HCT116 (cell line): Measurements from ENCODE around the gene CDK2. TPM values are rescaled to one million over a fixed set of nuclear protein-coding genes. Genes with fewer than 3 reads are reported as not detected.
"Not testable (repeated sequence)": the region's sequence is repeated elsewhere in the genome, so short reads cannot be mapped to it uniquely, and the experiment has no call there.

Experiments used
- ATAC-seq: fragments of 200-7000 bp; cut with Tn5 transposase; 2 replicates; pipeline ENCODE4 v1.9.1; 2020; ENCODE audit warnings: mild to moderate bottlenecking, moderate library complexity
- BruUV-seq: library from RNA; stranded (reverse); fragments of 400-500 nt; replicated peaks from 2 replicates; lab custom pipeline; 2021; lab: Mats Ljungman, UMichigan
- CTCF ChIA-PET: fragments of 300-600 bp; sonication (Branson Sonifier 250); formaldehyde crosslinking; loops from one replicate; lab custom pipeline; 2021; ENCODE audit warnings: antibody characterized with exemption; lab: Charles Lee
- POLR2A ChIA-PET: fragments of 300-600, 350-600 bp; sonication (Branson Sonifier 250); formaldehyde crosslinking; loops from one replicate; lab custom pipeline; 2021; ENCODE audit warnings: antibody characterized with exemption; lab: Charles Lee
- RAD21 ChIA-PET, 2 experiments: fragments of 300-600 bp; sonication (Branson Sonifier 250); formaldehyde crosslinking; loops; one replicate each; lab custom pipeline; 2023; ENCODE audit warnings: low total read pairs in 2 of 2; ENCODE audit not compliant: uncharacterized antibody in 2 of 2, unreplicated experiment in 2 of 2, low non-redundant PET in 1 of 2; lab: Charles Lee
- DNase-seq: peaks from one replicate; pipeline ENCODE4 v3.0.0-alpha.2; 2010; ENCODE audit warnings: low read depth, low spot score
- H2AFZ ChIP-seq: fragments of 200-600 bp; shearing (Covaris generic), sonication (generic); 2 replicates; pipeline ENCODE4 v1.6.1; 2017; ENCODE audit warnings: low read depth, mixed run types, mixed read lengths, antibody characterized with exemption, low read length; ENCODE audit not compliant: poor library complexity, severe bottlenecking
- H3K27ac ChIP-seq: 2 replicates; pipeline ENCODE4 v1.5.1; 2012; ENCODE audit warnings: low read depth, low read length
- H3K27me3 ChIP-seq: fragments of 200-600 bp; sonication (generic); 2 replicates; pipeline ENCODE4 v1.6.1; 2016; ENCODE audit warnings: mixed run types, low read length, mixed read lengths; ENCODE audit not compliant: insufficient read depth
- H3K36me3 ChIP-seq, 2 experiments: fragments of 200-500 bp in 1 of 2; fragments of 200-600 bp in 1 of 2; sonication (Bioruptor generic) in 1 of 2; sonication (generic) in 1 of 2; 2 replicates each; pipeline versions ENCODE4 v1.5.1 to v1.6.1; 2014 to 2016; ENCODE audit warnings: low read length in 2 of 2, inconsistent platforms in 1 of 2, mixed read lengths in 1 of 2, mixed run types in 1 of 2; ENCODE audit not compliant: insufficient read depth in 2 of 2, control insufficient read depth in 1 of 2
- H3K4me1 ChIP-seq, 2 experiments: fragments of 200-600 bp in 1 of 2; sonication (generic) in 1 of 2; 2 replicates each; pipeline versions ENCODE4 v1.5.1 to v1.6.1; 2012 to 2017; ENCODE audit warnings: low read length in 2 of 2, inconsistent platforms in 1 of 2, mild to moderate bottlenecking in 1 of 2, mixed read lengths in 1 of 2, mixed run types in 1 of 2, moderate library complexity in 1 of 2; ENCODE audit not compliant: insufficient read depth in 2 of 2, control insufficient read depth in 1 of 2
- H3K4me2 ChIP-seq: fragments of 200-600 bp; sonication (generic); 2 replicates; pipeline ENCODE4 v1.6.1; 2017; ENCODE audit warnings: mixed run types, low read length, mixed read lengths
- H3K4me3 ChIP-seq, 2 experiments: fragments of 200-600 bp in 1 of 2; sonication (generic) in 1 of 2; replicated peaks in 1 of 2; 2 replicates each; pipeline ENCODE4 v1.5.1; 2011 to 2016; ENCODE audit warnings: low read length in 2 of 2, control low read depth in 1 of 2, low read depth in 1 of 2, mild to moderate bottlenecking in 1 of 2, mixed read lengths in 1 of 2, mixed run types in 1 of 2
- H3K79me2 ChIP-seq: fragments of 200-600 bp; sonication (generic); 2 replicates; pipeline ENCODE4 v1.6.1; 2017; ENCODE audit warnings: mild to moderate bottlenecking, mixed run types, low read length, moderate library complexity, mixed read lengths; ENCODE audit not compliant: insufficient read depth
- H3K9ac ChIP-seq: fragments of 200-600 bp; sonication (generic); 2 replicates; pipeline ENCODE4 v1.6.1; 2016; ENCODE audit warnings: low read length, mixed read lengths
- H3K9me2 ChIP-seq: fragments of 200-600 bp; sonication (generic), shearing (Covaris generic); 2 replicates; pipeline ENCODE4 v1.6.1; 2017; ENCODE audit warnings: mixed run types, mild to moderate bottlenecking, moderate library complexity; ENCODE audit not compliant: insufficient read depth
- H3K9me3 ChIP-seq, 2 experiments: fragments of 200-500 bp in 1 of 2; fragments of 200-600 bp in 1 of 2; sonication (Bioruptor generic) in 1 of 2; sonication (generic) in 1 of 2; 2 replicates each; pipeline ENCODE4 v1.6.1; 2014 to 2017; ENCODE audit warnings: low read length in 2 of 2, mixed read lengths in 2 of 2, inconsistent platforms in 1 of 2, low read depth in 1 of 2, mild to moderate bottlenecking in 1 of 2, mixed run types in 1 of 2, moderate library complexity in 1 of 2; ENCODE audit not compliant: control insufficient read depth in 1 of 2, insufficient read depth in 1 of 2
- H4K20me1 ChIP-seq: fragments of 200-600 bp; sonication (generic), shearing (Covaris generic); 2 replicates; pipeline ENCODE4 v1.6.1; 2017; ENCODE audit warnings: mixed run types, mild to moderate bottlenecking, moderate library complexity; ENCODE audit not compliant: insufficient read depth
- ATF3 ChIP-seq: IDR thresholded peaks from 2 replicates; pipeline ENCODE4 v1.6.1; 2012
- CEBPB ChIP-seq: IDR thresholded peaks from 2 replicates; pipeline ENCODE4 v1.6.1; 2012; ENCODE audit warnings: low read depth
- ELF1 ChIP-seq: IDR thresholded peaks from 2 replicates; pipeline ENCODE4 v1.6.1; 2012; ENCODE audit warnings: low read depth, borderline replicate concordance
- EZH2 ChIP-seq: fragments of 200-600 bp; sonication (generic); IDR thresholded peaks from 2 replicates; pipeline ENCODE4 v1.6.1; 2017; ENCODE audit warnings: antibody characterized with exemption, mixed run types
- FOSL1 ChIP-seq: IDR thresholded peaks from 2 replicates; pipeline ENCODE4 v1.6.1; 2012; ENCODE audit warnings: low read depth
- JUND ChIP-seq: IDR thresholded peaks from 2 replicates; pipeline ENCODE4 v1.6.1; 2012
- POLR2A ChIP-seq: IDR thresholded peaks from 2 replicates; pipeline ENCODE4 v1.7.0; 2011; ENCODE audit warnings: borderline replicate concordance; ENCODE audit not compliant: insufficient read depth, insufficient read length; ENCODE audit errors: extremely low read depth
- POLR2AphosphoS5 ChIP-seq: IDR thresholded peaks from 2 replicates; pipeline ENCODE4 v1.6.1; 2011; ENCODE audit warnings: mild to moderate bottlenecking, low read depth, low read length, moderate library complexity
- RAD21 ChIP-seq: IDR thresholded peaks from 2 replicates; pipeline ENCODE4 v1.6.1; 2012; ENCODE audit warnings: low read depth, mild to moderate bottlenecking
- SIN3A ChIP-seq: IDR thresholded peaks from 2 replicates; pipeline ENCODE4 v1.6.1; 2012; ENCODE audit warnings: low read depth
- SRF ChIP-seq: IDR thresholded peaks from 2 replicates; pipeline ENCODE4 v1.6.1; 2012; ENCODE audit warnings: low read depth
- TCF7L2 ChIP-seq: IDR thresholded peaks from 2 replicates; pipeline ENCODE4 v1.7.0; 2011; ENCODE audit warnings: borderline replicate concordance, inconsistent platforms; ENCODE audit not compliant: insufficient read depth, insufficient read length; ENCODE audit errors: extremely low read depth
- intact Hi-C: fragments of 100-400 bp; cut with micrococcal nuclease; formaldehyde crosslinking; loops from 2 replicates; pipeline ENCODE4 v1.10.0; 2022
- total RNA-seq: library from RNA; stranded (reverse); gene quantifications from one replicate; pipeline ENCODE4 v1.2.1, GENCODE V29; 2021; ENCODE audit not compliant: unreplicated experiment
- TF ChIP-seq, protein P1 (sequence below), 3 experiments: fragments of 200-600 bp in 1 of 3; sonication (generic) in 1 of 3; IDR thresholded peaks in 2 of 3; conservative IDR thresholded peaks in 1 of 3; 2 replicates each; pipeline ENCODE4 v1.5.1; 2012 to 2017; ENCODE audit warnings: low read depth in 2 of 3, low read length in 2 of 3, antibody characterized with exemption in 1 of 3, borderline replicate concordance in 1 of 3, control low read depth in 1 of 3, mild to moderate bottlenecking in 1 of 3, mixed read lengths in 1 of 3, mixed run types in 1 of 3, moderate library complexity in 1 of 3; ENCODE audit not compliant: insufficient read depth in 1 of 3
- TF ChIP-seq, protein P2 (sequence below): IDR thresholded peaks from 2 replicates; pipeline ENCODE4 v1.6.1; 2011; ENCODE audit warnings: mild to moderate bottlenecking, low read length, moderate library complexity; ENCODE audit not compliant: insufficient replicate concordance; ENCODE audit errors: extremely low read depth

CDK2 gene
- total RNA-seq, 1 experiment from 2014 or later, result 90.9 TPM

- TF ChIP-seq SRF (no peak), CEBPB (no peak), POLR2AphosphoS5 (no peak), JUND (no peak), POLR2A (no peak), TCF7L2 (no peak), ELF1 (no peak)
- TF ChIP-seq, all 23 proteins: peak for 0
Observed at GRCh38 chr12:55985341-55985740, 18.7 kb downstream of the CDK2 start (continued).

- H3K79me2 ChIP-seq, H3K4me3 ChIP-seq, H3K27ac ChIP-seq, H3K9ac ChIP-seq, RAD21 ChIA-PET, H3K27me3 ChIP-seq, H4K20me1 ChIP-seq, intact Hi-C loops, H2AFZ ChIP-seq, H3K4me2 ChIP-seq, H3K9me3 ChIP-seq, H3K9me2 ChIP-seq, ATAC-seq, DNase-seq, BruUV-seq, POLR2A ChIA-PET: not testable (repeated sequence)
- H3K4me1 ChIP-seq, result peaks cover 12 to 16% of the 10 kb centered on the region in 2 experiments
- CTCF ChIA-PET, result interaction anchor here (2.7 kb wide), 1 partner anchor 11 kb away, joined by 14 read pairs; the partner anchor contains the start of gene SUOX
- peaks cover 2 to 19% of the 10 kb centered on the region in 2 experiments; a peak in 3 of 4 replicates for H3K36me3 ChIP-seq
Observed at GRCh38 chr12:55985976-55986375, 19.3 kb downstream of the CDK2 start.

DNA sequence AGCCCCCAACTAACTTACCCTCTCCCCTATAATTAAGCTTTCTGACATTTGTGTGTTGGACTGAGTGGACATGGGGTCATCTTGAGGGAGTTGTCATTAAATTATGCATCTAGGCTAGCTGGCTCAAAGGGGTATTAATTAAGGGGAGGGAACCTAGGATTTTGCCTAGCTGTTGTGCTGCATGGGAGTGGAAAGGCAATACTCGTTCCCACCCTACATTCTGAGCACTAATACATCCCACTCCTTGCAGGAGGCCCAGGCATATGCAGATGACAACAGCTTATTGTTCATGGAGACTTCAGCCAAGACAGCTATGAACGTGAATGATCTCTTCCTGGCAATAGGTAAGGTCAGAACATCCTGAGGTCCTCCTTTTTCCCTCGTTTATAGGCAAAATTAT is 24.5 kb downstream of the CDK2 start:
- no peak overlapping the region for H3K27ac ChIP-seq
- ChIA-PET CTCF (no interaction called here), RAD21 (interaction anchor here in 1 of 2 experiments (0.7 kb wide), 1 partner anchor 1843 kb away, joined by 3 read pairs; no protein-coding TSS in a partner anchor), POLR2A (interaction anchor here (0.7 kb wide), 1 partner anchor 120 kb away, joined by 3 read pairs; no protein-coding TSS in a partner anchor)
- H3K9me2 ChIP-seq, result no peaks in the 10 kb centered on the region
- no TSS peak for BruUV-seq
- no peaks in the 10 kb centered on the region for H3K27me3 ChIP-seq
- no peaks in the 10 kb centered on the region for H3K79me2 ChIP-seq
- ATAC-seq (no peak), DNase-seq (no peak)
- H3K4me3 ChIP-seq, result no peak overlapping the region
- no peak overlapping the region for H3K9ac ChIP-seq
- intact Hi-C loops, result no loop called here
- peaks cover 13 to 35% of the 10 kb centered on the region in 2 experiments; a peak in 3 of 4 replicates for H3K36me3 ChIP-seq
- no peak overlapping the region for H3K4me2 ChIP-seq
- no peaks in the 10 kb centered on the region for H4K20me1 ChIP-seq
- H2AFZ ChIP-seq, result no peak overlapping the region
- H3K4me1 ChIP-seq, result peaks cover 0 to 3% of the 10 kb centered on the region in 2 experiments; a peak in 3 of 4 replicates
- H3K9me3 ChIP-seq, result no peaks in the 10 kb centered on the region
- no peak for TF ChIP-seq POLR2A
- TF ChIP-seq CEBPB, result no peak
- TF ChIP-seq SRF, result no peak
- TF ChIP-seq, protein P1, sequence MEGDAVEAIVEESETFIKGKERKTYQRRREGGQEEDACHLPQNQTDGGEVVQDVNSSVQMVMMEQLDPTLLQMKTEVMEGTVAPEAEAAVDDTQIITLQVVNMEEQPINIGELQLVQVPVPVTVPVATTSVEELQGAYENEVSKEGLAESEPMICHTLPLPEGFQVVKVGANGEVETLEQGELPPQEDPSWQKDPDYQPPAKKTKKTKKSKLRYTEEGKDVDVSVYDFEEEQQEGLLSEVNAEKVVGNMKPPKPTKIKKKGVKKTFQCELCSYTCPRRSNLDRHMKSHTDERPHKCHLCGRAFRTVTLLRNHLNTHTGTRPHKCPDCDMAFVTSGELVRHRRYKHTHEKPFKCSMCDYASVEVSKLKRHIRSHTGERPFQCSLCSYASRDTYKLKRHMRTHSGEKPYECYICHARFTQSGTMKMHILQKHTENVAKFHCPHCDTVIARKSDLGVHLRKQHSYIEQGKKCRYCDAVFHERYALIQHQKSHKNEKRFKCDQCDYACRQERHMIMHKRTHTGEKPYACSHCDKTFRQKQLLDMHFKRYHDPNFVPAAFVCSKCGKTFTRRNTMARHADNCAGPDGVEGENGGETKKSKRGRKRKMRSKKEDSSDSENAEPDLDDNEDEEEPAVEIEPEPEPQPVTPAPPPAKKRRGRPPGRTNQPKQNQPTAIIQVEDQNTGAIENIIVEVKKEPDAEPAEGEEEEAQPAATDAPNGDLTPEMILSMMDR (IDR thresholded peaks at IDR 0.05 in 2 of 3, conservative IDR thresholded peaks at IDR 0.05 in 1 of 3; ENCODE audit: borderline replicate concordance in 1 of 3, insufficient read depth in 1 of 3, low read depth in 2 of 3, low read length in 2 of 3), result no peak
- no peak for TF ChIP-seq ELF1
- TF ChIP-seq RAD21, result no peak
- TF ChIP-seq EZH2, result no peak
- no peak for TF ChIP-seq ATF3
- TF ChIP-seq, protein P2, sequence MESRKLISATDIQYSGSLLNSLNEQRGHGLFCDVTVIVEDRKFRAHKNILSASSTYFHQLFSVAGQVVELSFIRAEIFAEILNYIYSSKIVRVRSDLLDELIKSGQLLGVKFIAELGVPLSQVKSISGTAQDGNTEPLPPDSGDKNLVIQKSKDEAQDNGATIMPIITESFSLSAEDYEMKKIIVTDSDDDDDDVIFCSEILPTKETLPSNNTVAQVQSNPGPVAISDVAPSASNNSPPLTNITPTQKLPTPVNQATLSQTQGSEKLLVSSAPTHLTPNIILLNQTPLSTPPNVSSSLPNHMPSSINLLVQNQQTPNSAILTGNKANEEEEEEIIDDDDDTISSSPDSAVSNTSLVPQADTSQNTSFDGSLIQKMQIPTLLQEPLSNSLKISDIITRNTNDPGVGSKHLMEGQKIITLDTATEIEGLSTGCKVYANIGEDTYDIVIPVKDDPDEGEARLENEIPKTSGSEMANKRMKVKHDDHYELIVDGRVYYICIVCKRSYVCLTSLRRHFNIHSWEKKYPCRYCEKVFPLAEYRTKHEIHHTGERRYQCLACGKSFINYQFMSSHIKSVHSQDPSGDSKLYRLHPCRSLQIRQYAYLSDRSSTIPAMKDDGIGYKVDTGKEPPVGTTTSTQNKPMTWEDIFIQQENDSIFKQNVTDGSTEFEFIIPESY, result no peak
- no peak for TF ChIP-seq FOSL1
- TF ChIP-seq JUND, result no peak
- TF ChIP-seq SIN3A, result no peak
